HEK293 (cell line): Measurements from ENCODE around the gene IL9.

Experiments
- CTCF ChIA-PET: fragments of 350-600 bp; formaldehyde crosslinking; extraction: SDS; loops from one replicate; lab custom pipeline; 2021; ENCODE audit warnings: antibody characterized with exemption; lab: Yijun Ruan, JAX
- POLR2A ChIA-PET: fragments of 300-600 bp; formaldehyde crosslinking; extraction: SDS; loops from one replicate; lab custom pipeline; 2020; ENCODE audit warnings: antibody characterized with exemption, inconsistent platforms; lab: Yijun Ruan, JAX
- H3K27ac ChIP-seq: fragments of 200-500 bp; sonication (Bioruptor generic); 2 replicates; pipeline ENCODE4 v1.5.1; 2014; ENCODE audit warnings: low read depth, low read length, control low read depth, inconsistent platforms; ENCODE audit errors: extremely low read depth
- H3K36me3 ChIP-seq, 2 experiments: fragments of 200-500 bp in 1 of 2; sonication (Bioruptor generic) in 1 of 2; 1 replicate in 1 of 2; 2 replicates in 1 of 2; pipeline ENCODE4 v1.5.1; 2014 to 2017; ENCODE audit warnings: inconsistent platforms in 2 of 2, low read length in 2 of 2; ENCODE audit not compliant: control insufficient read depth in 2 of 2, insufficient read depth in 1 of 2
- H3K4me1 ChIP-seq: fragments of 200-500 bp; sonication (Bioruptor generic); 2 replicates; pipeline ENCODE4 v1.5.1; 2014; ENCODE audit warnings: mild to moderate bottlenecking, low read length, inconsistent platforms; ENCODE audit not compliant: control insufficient read depth, insufficient read depth
- H3K4me3 ChIP-seq: 2 replicates; pipeline ENCODE4 v1.5.1; 2011; ENCODE audit warnings: low read depth, mild to moderate bottlenecking, control low read depth, low read length, moderate library complexity
- H3K9me3 ChIP-seq: fragments of 200-500 bp; sonication (Bioruptor generic); 2 replicates; pipeline ENCODE4 v1.5.1; 2014; ENCODE audit warnings: low read depth, low read length, inconsistent platforms; ENCODE audit not compliant: control insufficient read depth, insufficient read depth
- FEZF1 ChIP-seq: fragments of 450-650 bp; formaldehyde crosslinking; IDR thresholded peaks from 2 replicates; pipeline ENCODE4 v1.5.1; 2016; ENCODE audit warnings: missing biosample characterization, missing genetic modification characterization
- HOXC10 ChIP-seq: sonication (generic); formaldehyde crosslinking; IDR thresholded peaks from 2 replicates; pipeline ENCODE4 v1.8.1; 2023; ENCODE audit warnings: mild to moderate bottlenecking, missing genetic modification reagents
- KLF1 ChIP-seq: fragments of 450-650 bp; formaldehyde crosslinking; IDR thresholded peaks from 2 replicates; pipeline ENCODE4 v1.5.1; 2016; ENCODE audit warnings: missing biosample characterization, missing genetic modification characterization
- MEIS1 ChIP-seq: sonication (generic); formaldehyde crosslinking; IDR thresholded peaks from 2 replicates; pipeline ENCODE4 v1.8.1; 2022; ENCODE audit warnings: missing genetic modification reagents, mild to moderate bottlenecking, borderline replicate concordance
- OSR2 ChIP-seq: fragments of 450-650 bp; formaldehyde crosslinking; IDR thresholded peaks from 2 replicates; pipeline ENCODE4 v1.5.1; 2016; ENCODE audit warnings: missing biosample characterization, missing genetic modification characterization
- OVOL3 ChIP-seq: fragments of 450-650 bp; formaldehyde crosslinking; IDR thresholded peaks from 2 replicates; pipeline ENCODE4 v1.5.1; 2016; ENCODE audit warnings: missing biosample characterization, missing genetic modification characterization
- SCRT1 ChIP-seq: fragments of 450-650 bp; formaldehyde crosslinking; IDR thresholded peaks from 2 replicates; pipeline ENCODE4 v1.5.1; 2016; ENCODE audit warnings: missing biosample characterization, missing genetic modification characterization, borderline replicate concordance
- WT1 ChIP-seq: fragments of 450-650 bp; formaldehyde crosslinking; IDR thresholded peaks from 2 replicates; pipeline ENCODE4 v1.5.1; 2016; ENCODE audit warnings: missing biosample characterization, missing genetic modification characterization
- ZNF10 ChIP-seq: fragments of 450-650 bp; formaldehyde crosslinking; IDR thresholded peaks from 2 replicates; pipeline ENCODE4 v1.5.1; 2017; ENCODE audit warnings: missing biosample characterization, missing genetic modification characterization
- ZNF114 ChIP-seq: fragments of 450-650 bp; formaldehyde crosslinking; IDR thresholded peaks from 2 replicates; pipeline ENCODE4 v1.5.0; 2017; ENCODE audit warnings: missing biosample characterization, missing genetic modification characterization
- ZNF214 ChIP-seq: fragments of 450-650 bp; formaldehyde crosslinking; IDR thresholded peaks from 2 replicates; pipeline ENCODE4 v1.5.1; 2017; ENCODE audit warnings: missing biosample characterization, mild to moderate bottlenecking, missing genetic modification characterization, borderline replicate concordance
- ZNF335 ChIP-seq: fragments of 450-650 bp; formaldehyde crosslinking; conservative IDR thresholded peaks from 2 replicates; pipeline ENCODE4 v1.5.1; 2016; ENCODE audit warnings: missing biosample characterization, missing genetic modification characterization
- ZNF394 ChIP-seq: fragments of 450-650 bp; formaldehyde crosslinking; IDR thresholded peaks from 2 replicates; pipeline ENCODE4 v1.5.1; 2016; ENCODE audit warnings: missing biosample characterization, missing genetic modification characterization, mild to moderate bottlenecking, moderate library complexity, borderline replicate concordance
- ZNF433 ChIP-seq: fragments of 450-650 bp; formaldehyde crosslinking; IDR thresholded peaks from 2 replicates; pipeline ENCODE4 v1.5.1; 2016; ENCODE audit warnings: missing biosample characterization, missing genetic modification characterization, low read depth
- ZNF707 ChIP-seq: fragments of 450-650 bp; formaldehyde crosslinking; IDR thresholded peaks from 2 replicates; pipeline ENCODE4 v1.5.1; 2016; ENCODE audit warnings: missing biosample characterization, missing genetic modification characterization
- ZNF785 ChIP-seq: fragments of 450-650 bp; formaldehyde crosslinking; IDR thresholded peaks from 2 replicates; pipeline ENCODE4 v1.5.1; 2016; ENCODE audit warnings: missing biosample characterization, missing genetic modification characterization
- ZSCAN30 ChIP-seq: fragments of 450-650 bp; IDR thresholded peaks from 2 replicates; pipeline ENCODE4 v1.5.1; 2018; ENCODE audit warnings: missing biosample characterization, mild to moderate bottlenecking, missing genetic modification characterization, moderate library complexity
- TF ChIP-seq, protein P1 (sequence below): fragments of 450-650 bp; formaldehyde crosslinking; IDR thresholded peaks from 2 replicates; pipeline ENCODE4 v1.5.1; 2017; ENCODE audit warnings: missing biosample characterization, missing genetic modification characterization
- TF ChIP-seq, protein P2 (sequence below): fragments of 450-650 bp; formaldehyde crosslinking; conservative IDR thresholded peaks from 2 replicates; pipeline ENCODE4 v1.5.1; 2016; ENCODE audit warnings: low read depth, missing biosample characterization, missing genetic modification characterization

The IL9 gene

DNA sequence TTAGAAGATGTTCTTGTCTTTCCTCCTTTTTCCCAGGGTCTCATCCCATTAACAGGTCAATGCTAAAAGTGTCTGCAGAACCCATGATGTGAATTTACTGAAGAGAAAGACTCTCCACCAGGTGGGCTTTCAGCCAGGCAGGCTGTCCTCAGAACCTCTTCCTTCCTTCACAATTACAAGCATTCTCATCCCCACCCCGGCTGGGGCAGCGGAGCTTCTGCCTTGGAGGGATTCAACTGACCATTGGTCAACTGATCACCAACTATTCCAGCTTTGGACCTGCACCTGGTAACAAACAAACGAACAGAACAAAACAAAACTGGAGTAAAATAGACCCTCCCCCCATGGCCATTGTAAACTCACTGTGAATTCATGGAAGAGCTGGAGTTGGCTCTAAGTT lies 12.6 kb downstream of the IL9 start (continued):
- TF ChIP-seq OSR2 (no peak), SCRT1 (tag by site-specific recombination) (no peak), ZNF394 (no peak), ZNF707 (tag by site-specific recombination) (no peak), OVOL3 (tag by site-specific recombination) (no peak), ZNF785 (tag by site-specific recombination) (no peak)
- TF ChIP-seq, protein P1, sequence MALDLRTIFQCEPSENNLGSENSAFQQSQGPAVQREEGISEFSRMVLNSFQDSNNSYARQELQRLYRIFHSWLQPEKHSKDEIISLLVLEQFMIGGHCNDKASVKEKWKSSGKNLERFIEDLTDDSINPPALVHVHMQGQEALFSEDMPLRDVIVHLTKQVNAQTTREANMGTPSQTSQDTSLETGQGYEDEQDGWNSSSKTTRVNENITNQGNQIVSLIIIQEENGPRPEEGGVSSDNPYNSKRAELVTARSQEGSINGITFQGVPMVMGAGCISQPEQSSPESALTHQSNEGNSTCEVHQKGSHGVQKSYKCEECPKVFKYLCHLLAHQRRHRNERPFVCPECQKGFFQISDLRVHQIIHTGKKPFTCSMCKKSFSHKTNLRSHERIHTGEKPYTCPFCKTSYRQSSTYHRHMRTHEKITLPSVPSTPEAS (tag by site-specific recombination), result no peak
- TF ChIP-seq, protein P2, sequence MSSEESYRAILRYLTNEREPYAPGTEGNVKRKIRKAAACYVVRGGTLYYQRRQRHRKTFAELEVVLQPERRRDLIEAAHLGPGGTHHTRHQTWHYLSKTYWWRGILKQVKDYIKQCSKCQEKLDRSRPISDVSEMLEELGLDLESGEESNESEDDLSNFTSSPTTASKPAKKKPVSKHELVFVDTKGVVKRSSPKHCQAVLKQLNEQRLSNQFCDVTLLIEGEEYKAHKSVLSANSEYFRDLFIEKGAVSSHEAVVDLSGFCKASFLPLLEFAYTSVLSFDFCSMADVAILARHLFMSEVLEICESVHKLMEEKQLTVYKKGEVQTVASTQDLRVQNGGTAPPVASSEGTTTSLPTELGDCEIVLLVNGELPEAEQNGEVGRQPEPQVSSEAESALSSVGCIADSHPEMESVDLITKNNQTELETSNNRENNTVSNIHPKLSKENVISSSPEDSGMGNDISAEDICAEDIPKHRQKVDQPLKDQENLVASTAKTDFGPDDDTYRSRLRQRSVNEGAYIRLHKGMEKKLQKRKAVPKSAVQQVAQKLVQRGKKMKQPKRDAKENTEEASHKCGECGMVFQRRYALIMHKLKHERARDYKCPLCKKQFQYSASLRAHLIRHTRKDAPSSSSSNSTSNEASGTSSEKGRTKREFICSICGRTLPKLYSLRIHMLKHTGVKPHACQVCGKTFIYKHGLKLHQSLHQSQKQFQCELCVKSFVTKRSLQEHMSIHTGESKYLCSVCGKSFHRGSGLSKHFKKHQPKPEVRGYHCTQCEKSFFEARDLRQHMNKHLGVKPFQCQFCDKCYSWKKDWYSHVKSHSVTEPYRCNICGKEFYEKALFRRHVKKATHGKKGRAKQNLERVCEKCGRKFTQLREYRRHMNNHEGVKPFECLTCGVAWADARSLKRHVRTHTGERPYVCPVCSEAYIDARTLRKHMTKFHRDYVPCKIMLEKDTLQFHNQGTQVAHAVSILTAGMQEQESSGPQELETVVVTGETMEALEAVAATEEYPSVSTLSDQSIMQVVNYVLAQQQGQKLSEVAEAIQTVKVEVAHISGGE (tag by site-specific recombination), result no peak
- TF ChIP-seq, all 188 proteins: peak for 0

DNA sequence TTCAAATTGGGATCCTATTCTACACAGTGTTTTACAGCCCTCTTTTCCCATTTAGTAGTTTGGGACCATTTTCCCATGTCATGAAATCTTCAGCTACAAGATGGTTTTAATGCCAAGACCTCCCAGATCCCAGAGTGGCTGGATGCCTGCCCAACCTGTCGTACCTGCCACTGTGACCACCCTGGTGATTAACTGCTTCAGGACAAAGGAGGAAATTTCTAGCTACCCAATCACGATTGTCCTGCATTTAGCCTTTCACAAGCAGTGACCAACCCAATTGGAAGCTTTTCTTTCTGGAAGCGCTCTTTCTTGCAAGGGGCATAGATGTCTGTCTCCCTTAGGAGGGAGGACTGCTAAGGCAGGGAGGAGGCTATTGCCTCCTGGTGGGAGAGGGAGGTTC lies 13.8 kb downstream of the IL9 start:
- peaks cover 7% of the 10 kb centered on the region for H3K4me1 ChIP-seq
- no peak overlapping the region for H3K27ac ChIP-seq
- no peaks in the 10 kb centered on the region for H3K36me3 ChIP-seq
- CTCF ChIA-PET, result interaction anchor here (0.7 to 2.4 kb wide), 14 partner anchors 10 to 368 kb away, joined by 3 to 11 read pairs (median 4); no protein-coding TSS in a partner anchor
- POLR2A ChIA-PET, result no interaction called here
- H3K9me3 ChIP-seq, result no peaks in the 10 kb centered on the region
- no peak overlapping the region for H3K4me3 ChIP-seq
- no peak for TF ChIP-seq ZSCAN30 (tag by site-specific recombination)
- no peak for TF ChIP-seq ZNF10
- TF ChIP-seq ZNF433 (tag by site-specific recombination), result no peak

DNA sequence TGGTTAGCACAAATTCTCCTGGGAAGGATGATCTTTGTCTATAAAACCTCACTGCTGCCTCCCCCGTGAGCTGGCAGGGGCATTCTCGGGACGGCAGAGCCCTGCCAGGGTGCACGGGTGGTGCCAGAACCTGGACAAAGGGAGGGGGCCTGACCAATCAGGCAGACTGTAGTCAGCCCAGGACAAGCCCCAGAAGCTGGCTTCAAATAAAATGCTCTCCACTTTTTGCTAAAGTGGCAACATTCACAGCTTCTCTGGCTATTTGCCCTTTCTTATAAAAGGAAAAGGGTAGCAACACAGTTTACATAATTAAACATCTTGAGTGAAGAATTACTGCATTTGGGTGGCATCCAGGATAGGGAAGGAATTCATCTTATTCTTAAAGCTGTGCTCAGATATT lies 14.4 kb downstream of the IL9 start:
- no peaks in the 10 kb centered on the region for H3K36me3 ChIP-seq
- CTCF ChIA-PET, result interaction anchor here (0.6 to 2.4 kb wide), 17 partner anchors 11 to 415 kb away, joined by 3 to 11 read pairs (median 4); partner anchors contain the start of gene SMIM32
- TF ChIP-seq WT1 (tag by site-specific recombination), result no peak
- TF ChIP-seq ZNF214 (tag by site-specific recombination), result no peak
- TF ChIP-seq KLF1, result no peak
- no peak for TF ChIP-seq HOXC10 (CRISPR knock-in tag)
- TF ChIP-seq ZNF114, result no peak
- TF ChIP-seq FEZF1, result no peak
- TF ChIP-seq ZNF335 (tag by site-specific recombination), result peak; percentile 51; the same call in 1 of the 2 replicates
- TF ChIP-seq MEIS1 (CRISPR knock-in tag), result no peak
- H3K4me1 ChIP-seq, result peaks cover 7% of the 10 kb centered on the region
- no peaks in the 10 kb centered on the region for H3K9me3 ChIP-seq
- H3K27ac ChIP-seq, result no peak overlapping the region
- POLR2A ChIA-PET, result no interaction called here
- H3K4me3 ChIP-seq, result no peak overlapping the region
